Colonic mucosa (tissue), 4 donors: Measurements from ENCODE around the gene IGLL5. TPM values are rescaled to one million over a fixed set of nuclear protein-coding genes. Genes with fewer than 3 reads are reported as not detected.
"Not testable (repeated sequence)": the region's sequence is repeated elsewhere in the genome, so short reads cannot be mapped to it uniquely, and the experiment has no call there.

Experiments used
- DNase-seq: peaks from one replicate; pipeline ENCODE4 v3.0.0-alpha.2; 2020
- H3K27ac ChIP-seq: fragments of 200-600 bp; one replicate; pipeline ENCODE4 v1.8.0; 2021
- H3K27me3 ChIP-seq: fragments of 200-600 bp; one replicate; pipeline ENCODE4 v1.8.0; 2021
- H3K36me3 ChIP-seq: fragments of 200-600 bp; one replicate; pipeline ENCODE4 v1.8.0; 2021
- H3K4me1 ChIP-seq: fragments of 200-600 bp; one replicate; pipeline ENCODE4 v1.8.0; 2021; ENCODE audit warnings: mild to moderate bottlenecking
- H3K4me3 ChIP-seq: fragments of 200-600 bp; one replicate; pipeline ENCODE4 v1.8.0; 2021
- H3K9ac ChIP-seq, 2 donors: one replicate each; pipeline ENCODE4 v1.7.0; 2013; ENCODE audit warnings: control low read depth in 2 of 2, low read depth in 2 of 2, low read length in 2 of 2
- H3K9me3 ChIP-seq: fragments of 200-600 bp; one replicate; pipeline ENCODE4 v1.8.0; 2021
- intact Hi-C: fragments of 100-400 bp; cut with DNase I; formaldehyde crosslinking; loops from one replicate; pipeline ENCODE4 v1.14.1; 2022
- total RNA-seq, 2 donors: library from RNA; stranded (reverse); fragmentation: NEBNext Ultra II Directional in 1 of 2; extraction: Animal tissue kit (Norgen Biotek cat#: 25700) in 1 of 2; gene quantifications; one replicate each; pipeline ENCODE4 v1.2.1, GENCODE V29; 2021
- TF ChIP-seq, protein P1 (sequence below): fragments of 200-600 bp; IDR thresholded peaks from one replicate; pipeline ENCODE4 v1.8.0; 2022; ENCODE audit warnings: antibody characterized with exemption, mild to moderate bottlenecking
- donor health status: healthy.
- donor health status: DM: no; HTN: no; CAD: no.
- donor health status: DM: no; HTN: no; CAD: no.

IGLL5 gene
- total RNA-seq, 2 donors from 2014 or later: 18.8 to 29.2 TPM

DNA sequence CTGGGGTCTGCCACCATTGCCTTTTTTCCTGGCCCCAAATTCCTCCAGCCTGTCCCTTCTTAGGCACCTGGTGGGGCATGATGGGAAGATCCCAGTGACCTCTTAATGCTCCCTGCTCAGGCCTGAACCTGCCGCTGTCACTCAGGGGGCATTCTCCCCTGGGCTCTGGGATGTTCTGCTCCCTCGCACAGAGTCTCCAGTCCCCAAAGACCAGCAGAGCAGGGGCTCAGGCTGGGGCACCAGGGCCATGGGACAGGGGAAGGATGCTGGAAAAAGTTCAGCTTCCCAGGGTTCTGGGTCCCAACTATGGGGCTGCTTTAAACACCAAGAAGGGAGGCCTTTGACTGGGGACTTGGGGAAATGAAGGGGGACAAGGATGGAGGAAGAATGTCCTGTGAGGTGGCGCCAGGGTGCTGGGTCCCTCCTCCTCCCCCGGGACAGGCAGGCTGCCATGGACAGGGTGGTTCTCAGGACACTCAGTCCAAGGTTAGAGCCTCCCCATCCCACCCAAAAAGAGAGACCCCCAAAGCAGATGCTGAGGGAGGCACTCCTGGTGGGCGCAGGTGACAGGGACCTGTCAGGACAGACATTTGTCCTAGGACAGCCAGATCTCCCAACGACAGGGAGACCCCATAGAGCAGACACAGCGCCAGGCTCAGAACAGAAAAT lies 30.8 kb downstream of the IGLL5 start:
- Histone ChIP-seq H3K4me3 (no peak overlapping the region), H3K27ac (no peak overlapping the region), H3K27me3 (no peaks in the 10 kb centered on the region), H3K9ac (no peak overlapping the region), H3K4me1 (no peaks in the 10 kb centered on the region), H3K36me3 (no peaks in the 10 kb centered on the region), H3K9me3 (no peaks in the 10 kb centered on the region)
- TF ChIP-seq, protein P1, sequence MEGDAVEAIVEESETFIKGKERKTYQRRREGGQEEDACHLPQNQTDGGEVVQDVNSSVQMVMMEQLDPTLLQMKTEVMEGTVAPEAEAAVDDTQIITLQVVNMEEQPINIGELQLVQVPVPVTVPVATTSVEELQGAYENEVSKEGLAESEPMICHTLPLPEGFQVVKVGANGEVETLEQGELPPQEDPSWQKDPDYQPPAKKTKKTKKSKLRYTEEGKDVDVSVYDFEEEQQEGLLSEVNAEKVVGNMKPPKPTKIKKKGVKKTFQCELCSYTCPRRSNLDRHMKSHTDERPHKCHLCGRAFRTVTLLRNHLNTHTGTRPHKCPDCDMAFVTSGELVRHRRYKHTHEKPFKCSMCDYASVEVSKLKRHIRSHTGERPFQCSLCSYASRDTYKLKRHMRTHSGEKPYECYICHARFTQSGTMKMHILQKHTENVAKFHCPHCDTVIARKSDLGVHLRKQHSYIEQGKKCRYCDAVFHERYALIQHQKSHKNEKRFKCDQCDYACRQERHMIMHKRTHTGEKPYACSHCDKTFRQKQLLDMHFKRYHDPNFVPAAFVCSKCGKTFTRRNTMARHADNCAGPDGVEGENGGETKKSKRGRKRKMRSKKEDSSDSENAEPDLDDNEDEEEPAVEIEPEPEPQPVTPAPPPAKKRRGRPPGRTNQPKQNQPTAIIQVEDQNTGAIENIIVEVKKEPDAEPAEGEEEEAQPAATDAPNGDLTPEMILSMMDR: no peak
- no peak for DNase-seq
- intact Hi-C loops: no loop called here

- TF ChIP-seq, protein P1: no peak
- H3K27ac ChIP-seq: no peak overlapping the region
- H3K4me1 ChIP-seq: no peaks in the 10 kb centered on the region
- H3K4me3 ChIP-seq: no peak overlapping the region
- H3K9me3 ChIP-seq: no peaks in the 10 kb centered on the region
- intact Hi-C loops: no loop called here
- no peak overlapping the region for H3K9ac ChIP-seq
- no peak for DNase-seq
- H3K36me3 ChIP-seq: no peaks in the 10 kb centered on the region
- no peaks in the 10 kb centered on the region for H3K27me3 ChIP-seq
Measured at GRCh38 chr22:22919041-22919440, 31.4 kb downstream of the IGLL5 start.

DNA sequence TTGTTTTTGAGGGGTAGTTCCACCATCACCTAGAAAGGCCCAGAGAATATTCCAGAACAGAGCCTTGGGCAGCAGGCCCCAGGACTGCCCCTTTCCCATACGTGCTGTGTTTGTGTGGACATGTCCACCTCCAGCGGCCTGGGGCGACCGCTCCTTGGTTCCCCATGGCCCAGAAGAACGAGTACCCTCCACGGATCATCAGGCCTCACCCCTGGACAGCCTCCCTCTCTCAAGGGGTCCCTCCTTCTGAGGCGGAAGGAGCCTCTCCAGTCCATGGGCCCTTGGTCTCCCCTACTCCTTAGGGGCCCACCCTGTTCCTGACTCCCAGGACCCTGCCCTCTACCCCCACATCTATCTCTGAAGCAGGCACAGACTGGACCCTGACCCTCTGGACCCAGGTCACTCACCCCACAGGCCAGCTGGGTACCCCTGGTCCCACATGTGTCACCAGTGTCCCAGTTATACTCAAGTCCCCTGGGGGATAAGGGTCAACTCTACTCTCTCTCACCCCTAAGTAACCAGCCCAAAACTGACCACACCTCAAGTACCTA lies 32.6 kb downstream of the IGLL5 start:
- DNase-seq: no peak
- H3K27me3 ChIP-seq: no peaks in the 10 kb centered on the region
- no peak overlapping the region for H3K4me3 ChIP-seq
- H3K9me3 ChIP-seq: no peaks in the 10 kb centered on the region
- H3K4me1 ChIP-seq: no peaks in the 10 kb centered on the region
- no peak overlapping the region for H3K9ac ChIP-seq
- TF ChIP-seq, protein P1: no peak
- H3K27ac ChIP-seq: no peak overlapping the region
- intact Hi-C loops: no loop called here
- no peaks in the 10 kb centered on the region for H3K36me3 ChIP-seq

DNA sequence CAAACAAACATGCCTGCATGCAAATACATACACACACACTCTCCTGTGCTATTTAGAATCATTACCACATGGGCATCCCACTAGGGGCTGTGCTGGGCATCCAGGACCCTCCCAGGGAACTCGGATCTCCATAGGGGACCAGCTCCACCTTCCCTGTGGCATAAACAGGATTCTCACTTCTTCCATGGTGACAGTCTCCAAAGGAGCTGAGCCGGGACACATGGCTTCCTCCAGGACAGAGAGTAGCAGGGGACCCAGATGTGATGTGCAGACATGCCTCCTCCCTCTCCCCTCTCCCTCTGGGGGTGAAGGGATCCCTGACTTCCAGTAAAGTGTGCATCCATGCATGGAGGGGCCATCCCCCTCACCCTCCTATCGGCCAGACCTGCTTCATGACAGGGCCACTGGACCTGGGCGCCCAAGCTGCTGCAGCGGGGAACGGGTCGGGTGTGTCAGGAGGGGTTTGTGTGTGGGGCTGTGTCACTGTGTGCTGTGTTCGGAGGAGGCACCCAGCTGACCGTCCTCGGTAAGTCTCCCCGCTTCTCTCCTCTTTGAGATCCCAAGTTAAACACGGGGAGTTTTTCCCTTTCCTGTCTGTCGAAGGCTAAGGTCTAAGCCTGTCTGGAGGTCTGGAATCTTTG lies 33.4 kb downstream of the IGLL5 start:
- TF ChIP-seq, protein P1: no peak
- intact Hi-C loops: no loop called here
- Histone ChIP-seq H3K4me1 (no peaks in the 10 kb centered on the region), H3K27ac (no peak overlapping the region), H3K36me3 (no peaks in the 10 kb centered on the region), H3K9ac (no peak overlapping the region), H3K9me3 (no peaks in the 10 kb centered on the region), H3K27me3 (no peaks in the 10 kb centered on the region), H3K4me3 (no peak overlapping the region)
- no peak for DNase-seq

GRCh38 chr22:22921575-22921974 lies 34.0 kb downstream of the IGLL5 start:
- Histone ChIP-seq H3K4me3 (no peak overlapping the region), H3K27me3 (no peaks in the 10 kb centered on the region), H3K9ac (no peak overlapping the region), H3K9me3 (no peaks in the 10 kb centered on the region), H3K4me1 (no peaks in the 10 kb centered on the region), H3K36me3 (no peaks in the 10 kb centered on the region), H3K27ac (no peak overlapping the region)
- intact Hi-C loops: no loop called here
- no peak for DNase-seq
- TF ChIP-seq, protein P1: no peak

DNA sequence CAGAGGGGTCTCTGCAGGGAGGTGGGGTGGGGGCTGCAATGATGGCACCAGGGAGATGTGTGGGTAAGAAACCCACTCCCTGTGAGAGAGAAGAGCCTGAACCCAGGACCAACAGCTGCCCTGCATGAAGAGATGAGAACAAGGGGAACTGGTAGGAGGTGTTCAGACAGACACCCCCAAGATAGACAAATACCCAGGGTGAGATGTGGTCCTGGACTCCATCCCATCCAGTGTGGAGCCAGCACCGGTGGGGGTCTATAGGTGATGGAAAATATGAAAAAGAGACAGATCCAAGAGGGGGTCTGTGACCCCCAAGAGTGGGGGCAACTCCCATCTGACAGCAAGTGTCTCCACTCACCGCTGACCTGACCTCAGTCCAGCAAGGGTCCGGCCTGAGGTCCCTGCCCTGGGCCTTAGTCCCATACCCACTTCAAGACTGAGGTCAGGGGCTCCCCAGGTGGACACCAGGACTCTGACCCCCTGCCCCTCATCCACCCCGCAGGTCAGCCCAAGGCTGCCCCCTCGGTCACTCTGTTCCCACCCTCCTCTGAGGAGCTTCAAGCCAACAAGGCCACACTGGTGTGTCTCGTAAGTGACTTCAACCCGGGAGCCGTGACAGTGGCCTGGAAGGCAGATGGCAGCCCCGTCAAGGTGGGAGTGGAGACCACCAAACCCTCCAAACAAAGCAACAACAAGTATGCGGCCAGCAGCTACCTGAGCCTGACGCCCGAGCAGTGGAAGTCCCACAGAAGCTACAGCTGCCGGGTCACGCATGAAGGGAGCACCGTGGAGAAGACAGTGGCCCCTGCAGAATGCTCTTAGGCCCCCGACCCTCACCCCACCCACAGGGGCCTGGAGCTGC lies 34.7 kb downstream of the IGLL5 start:
- H3K4me1 ChIP-seq, DNase-seq, H3K36me3 ChIP-seq, intact Hi-C loops, H3K4me3 ChIP-seq, H3K27me3 ChIP-seq, H3K27ac ChIP-seq, H3K9me3 ChIP-seq, H3K9ac ChIP-seq: not testable (repeated sequence)
